GM21423 (cell line): ENCODE results near the gene KRTAP5-2.
"Not testable (repeated sequence)": the region's sequence is repeated elsewhere in the genome, so short reads cannot be mapped to it uniquely, and the experiment has no call there.

Experiments used
- ATAC-seq: cut with Tn5 transposase; IDR thresholded peaks from one replicate; pipeline ENCODE4 v1.9.1; 2021; ENCODE audit warnings: mild to moderate bottlenecking, moderate library complexity; ENCODE audit not compliant: unreplicated experiment

Gene KRTAP5-2

GRCh38 chr11:1592628-1593027, 5.5 kb downstream of the KRTAP5-2 start:
- ATAC-seq = no peak

- no peak for ATAC-seq
These were observed 8.1 kb downstream of the KRTAP5-2 start for GRCh38 chr11:1589996-1590395.

- ATAC-seq = not testable (repeated sequence)
These were observed 8.7 kb downstream of the KRTAP5-2 start for GRCh38 chr11:1589191-1589963.

GRCh38 chr11:1586699-1587098, 11.4 kb downstream of the KRTAP5-2 start:
- ATAC-seq = no peak

GRCh38 chr11:1584661-1585370, 13.3 kb downstream of the KRTAP5-2 start, which contains the start of gene KRTAP5-1:
KRTAP5-1 (minus strand) TSS chr11:1585283; CDS start chr11:1585249, 34 bp downstream.
- not testable (repeated sequence) for ATAC-seq

- ATAC-seq = not testable (repeated sequence)
These were observed 15.2 kb downstream of the KRTAP5-2 start for GRCh38 chr11:1582909-1583308.

GRCh38 chr11:1581976-1582375, 16.1 kb downstream of the KRTAP5-2 start:
- no peak for ATAC-seq

- no peak for ATAC-seq
These were observed 21.3 kb downstream of the KRTAP5-2 start for GRCh38 chr11:1576825-1577224.

GRCh38 chr11:1575756-1576155, 22.3 kb downstream of the KRTAP5-2 start:
- not testable (repeated sequence) for ATAC-seq

GRCh38 chr11:1574933-1575242, 23.2 kb downstream of the KRTAP5-2 start:
- ATAC-seq = no peak

GRCh38 chr11:1574238-1574932, 23.7 kb downstream of the KRTAP5-2 start:
- no peak for ATAC-seq

- ATAC-seq = no peak
These were observed 24.2 kb downstream of the KRTAP5-2 start for GRCh38 chr11:1573903-1574237.

- no peak for ATAC-seq
These were observed 24.8 kb downstream of the KRTAP5-2 start for GRCh38 chr11:1573077-1573902.

- ATAC-seq = peak; percentile 71
These were observed 25.7 kb downstream of the KRTAP5-2 start, which contains the start of gene DUSP8 for GRCh38 chr11:1572197-1573076. DUSP8 (minus strand) TSS chr11:1572271; CDS start chr11:1565826, 6,445 bp downstream.

- ATAC-seq = no peak
These were observed 26.3 kb downstream of the KRTAP5-2 start for GRCh38 chr11:1571760-1572196.

- ATAC-seq = no peak
These were observed 27.0 kb downstream of the KRTAP5-2 start for GRCh38 chr11:1570896-1571759.

- no peak for ATAC-seq
These were observed 27.6 kb downstream of the KRTAP5-2 start for GRCh38 chr11:1570531-1570895.

GRCh38 chr11:1570001-1570453, 28.1 kb downstream of the KRTAP5-2 start:
- ATAC-seq = no peak

- no peak for ATAC-seq
These were observed 28.8 kb downstream of the KRTAP5-2 start for GRCh38 chr11:1569251-1569780.
